GM23248 (cell line): ENCODE results near the gene DKK1. TPM values are rescaled to one million over a fixed set of nuclear protein-coding genes. Genes with fewer than 3 reads are reported as not detected.

Experiments
- DNase-seq: peaks from one replicate; pipeline ENCODE4 v3.0.0-alpha.2; 2015
- H2AFZ ChIP-seq: fragments of 200-600 bp; sonication (generic); 2 replicates; pipeline ENCODE4 v1.6.1; 2016; ENCODE audit warnings: antibody characterized with exemption
- H3F3A ChIP-seq: fragments of 200-600 bp; sonication (generic); 2 replicates; pipeline ENCODE4 v1.6.1; 2016; ENCODE audit warnings: mild to moderate bottlenecking, antibody characterized with exemption, mixed run types; ENCODE audit not compliant: insufficient read depth
- H3K27ac ChIP-seq: fragments of 200-600 bp; sonication (generic); 2 replicates; pipeline ENCODE4 v1.5.1; 2016; ENCODE audit warnings: mild to moderate bottlenecking
- H3K27me3 ChIP-seq: fragments of 200-600 bp; sonication (generic); replicated peaks from 2 replicates; pipeline ENCODE4 v1.6.1; 2016; ENCODE audit warnings: mild to moderate bottlenecking; ENCODE audit not compliant: insufficient read depth
- H3K36me3 ChIP-seq: fragments of 200-600 bp; sonication (generic); 2 replicates; pipeline ENCODE4 v1.6.1; 2016; ENCODE audit warnings: low read depth, mild to moderate bottlenecking
- H3K4me1 ChIP-seq: fragments of 200-600 bp; sonication (generic); 2 replicates; pipeline ENCODE4 v1.6.1; 2016; ENCODE audit warnings: mild to moderate bottlenecking; ENCODE audit not compliant: insufficient read depth
- H3K4me2 ChIP-seq: fragments of 200-600 bp; sonication (generic); one replicate; pipeline ENCODE4 v1.6.1; 2016; ENCODE audit warnings: mild to moderate bottlenecking; ENCODE audit not compliant: unreplicated experiment
- H3K4me3 ChIP-seq: fragments of 200-600 bp; sonication (generic); 2 replicates; pipeline ENCODE4 v1.5.1; 2016; ENCODE audit warnings: mild to moderate bottlenecking
- H3K79me2 ChIP-seq: fragments of 200-600 bp; sonication (generic); 2 replicates; pipeline ENCODE4 v1.6.1; 2016; ENCODE audit warnings: mild to moderate bottlenecking; ENCODE audit not compliant: insufficient read depth
- H3K9ac ChIP-seq: fragments of 200-600 bp; sonication (generic); 2 replicates; pipeline ENCODE4 v1.6.1; 2016; ENCODE audit warnings: mild to moderate bottlenecking
- H3K9me2 ChIP-seq: fragments of 200-600 bp; sonication (generic); 2 replicates; pipeline ENCODE4 v1.6.1; 2016; ENCODE audit warnings: mixed run types, mild to moderate bottlenecking, moderate library complexity; ENCODE audit not compliant: insufficient read depth
- H3K9me3 ChIP-seq: fragments of 200-600 bp; sonication (generic); one replicate; pipeline ENCODE4 v1.6.1; 2017; ENCODE audit warnings: low read depth
- H4K20me1 ChIP-seq: fragments of 200-600 bp; sonication (generic); 2 replicates; pipeline ENCODE4 v1.6.0; 2016; ENCODE audit not compliant: insufficient read depth
- EZH2 ChIP-seq: fragments of 200-600 bp; sonication (generic); IDR thresholded peaks from 2 replicates; pipeline ENCODE4 v1.6.1; 2018; ENCODE audit warnings: antibody characterized with exemption, mild to moderate bottlenecking; ENCODE audit not compliant: insufficient read depth, poor library complexity, severe bottlenecking
- EZH2phosphoT487 ChIP-seq: fragments of 200-600 bp; sonication (generic); IDR thresholded peaks from 2 replicates; pipeline ENCODE4 v1.6.1; 2018; ENCODE audit warnings: antibody characterized with exemption, moderate library complexity, mild to moderate bottlenecking, low read depth; ENCODE audit not compliant: insufficient read depth
- WGBS, 2 experiments: methylation state at CpG; one replicate each; pipeline ENCODE4 v1.1.6; 2015 to 2017; ENCODE audit warnings: low lambda C conversion rate in 2 of 2, low coverage in 1 of 2; ENCODE audit errors: missing lambda C conversion rate in 2 of 2; 5-methylcytosine and 5-hydroxymethylcytosine counted together
- in situ Hi-C: fragments of 300-500 bp; cut with MboI; formaldehyde crosslinking; loops from 2 replicates; pipeline ENCODE4 v1.15.0; 2020
- polyA plus RNA-seq: library from polyadenylated mRNA; unstranded; fragments of >200 nt; fragmentation: Nextera tagmentation; extraction: Ambion mirVana; gene quantifications from 2 replicates; pipeline ENCODE4 v1.2.1, GENCODE V29; 2016
- total RNA-seq: library from RNA; depleted of rRNA; stranded (reverse); fragments of >200 nt; shearing (Covaris generic); gene quantifications from 2 replicates; pipeline ENCODE4 v1.2.3, GENCODE V29; 2014

The DKK1 gene
- total and polyA plus RNA-seq, 2 experiments from 2014 or later: 558 to 748 TPM

GRCh38 chr10:52314822-52315552 is 906 bp downstream of the DKK1 start:
- Histone ChIP-seq H2AFZ (peak overlapping the region; percentile 46), H3K9me3 (no peaks in the 10 kb centered on the region), H4K20me1 (no peaks in the 10 kb centered on the region), H3K27ac (peak overlapping the region; percentile 79), H3K79me2 (peaks cover 27% of the 10 kb centered on the region), H3K4me2 (peak overlapping the region; percentile 92), H3K4me3 (peak overlapping the region; percentile 92), H3K9me2 (no peaks in the 10 kb centered on the region), H3K36me3 (peaks cover 24% of the 10 kb centered on the region), H3K9ac (peak overlapping the region; percentile 79), H3K4me1 (peaks cover 37% of the 10 kb centered on the region), H3F3A (peaks cover 60% of the 10 kb centered on the region), H3K27me3 (no peaks in the 10 kb centered on the region)
- in situ Hi-C loops: loop anchor here (5.0 kb wide), 2 partner anchors 172 to 412 kb away; no protein-coding TSS in a partner anchor
- peak; percentile 81 for DNase-seq
- TF ChIP-seq EZH2 (no peak), EZH2phosphoT487 (no peak)
- WGBS, 2 experiments: 1 to 2% methylated on average over 34 to 36 of the region's 36 CpGs

GRCh38 chr10:52316001-52316400 is 1.9 kb downstream of the DKK1 start:
- no peaks in the 10 kb centered on the region for H4K20me1 ChIP-seq
- peak overlapping the region; percentile 79 for H3K9ac ChIP-seq
- no peak overlapping the region for H2AFZ ChIP-seq
- no peaks in the 10 kb centered on the region for H3K9me2 ChIP-seq
- DNase-seq: peak; percentile 58
- H3K27me3 ChIP-seq: no peaks in the 10 kb centered on the region
- peaks cover 24% of the 10 kb centered on the region for H3K36me3 ChIP-seq
- TF ChIP-seq EZH2 (no peak), EZH2phosphoT487 (no peak)
- H3K9me3 ChIP-seq: no peaks in the 10 kb centered on the region
- in situ Hi-C loops: no loop called here
- peaks cover 27% of the 10 kb centered on the region for H3K79me2 ChIP-seq
- H3F3A ChIP-seq: peaks cover 70% of the 10 kb centered on the region
- 10 to 16% methylated on average over 1 of the region's 1 CpG for WGBS, 2 experiments
- peaks cover 47% of the 10 kb centered on the region for H3K4me1 ChIP-seq
- peak overlapping the region; percentile 92 for H3K4me2 ChIP-seq
- peak overlapping the region; percentile 92 for H3K4me3 ChIP-seq
- H3K27ac ChIP-seq: peak overlapping the region; percentile 79

- Histone ChIP-seq H3K4me3 (peak overlapping the region; percentile 92), H3K9me2 (no peaks in the 10 kb centered on the region), H3F3A (peaks cover 75% of the 10 kb centered on the region), H3K79me2 (peaks cover 27% of the 10 kb centered on the region), H4K20me1 (no peaks in the 10 kb centered on the region), H3K9me3 (no peaks in the 10 kb centered on the region), H3K27ac (peak overlapping the region; percentile 79), H3K9ac (peak overlapping the region; percentile 79), H2AFZ (no peak overlapping the region), H3K27me3 (no peaks in the 10 kb centered on the region), H3K4me2 (peak overlapping the region; percentile 92), H3K36me3 (peaks cover 24% of the 10 kb centered on the region), H3K4me1 (peaks cover 47% of the 10 kb centered on the region)
- WGBS, 2 experiments: 72 to 81% methylated on average over 4 of the region's 4 CpGs
- no peak for DNase-seq
- in situ Hi-C loops: no loop called here
- TF ChIP-seq EZH2 (no peak), EZH2phosphoT487 (no peak)
Measured at GRCh38 chr10:52316500-52316899, 2.4 kb downstream of the DKK1 start.

- Histone ChIP-seq H3F3A (peaks cover 81% of the 10 kb centered on the region), H4K20me1 (no peaks in the 10 kb centered on the region), H2AFZ (peak overlapping the region; percentile 24), H3K9ac (peak overlapping the region; percentile 79), H3K27ac (peak overlapping the region; percentile 79), H3K4me3 (peak overlapping the region; percentile 92), H3K79me2 (peaks cover 27% of the 10 kb centered on the region), H3K36me3 (peaks cover 24% of the 10 kb centered on the region), H3K27me3 (no peaks in the 10 kb centered on the region), H3K9me2 (no peaks in the 10 kb centered on the region), H3K4me1 (peaks cover 60% of the 10 kb centered on the region), H3K9me3 (no peaks in the 10 kb centered on the region), H3K4me2 (peak overlapping the region; percentile 92)
- TF ChIP-seq EZH2 (no peak), EZH2phosphoT487 (no peak)
- in situ Hi-C loops: no loop called here
- DNase-seq: peak; percentile 48
- WGBS, 2 experiments: 34 to 36% methylated on average over 5 of the region's 5 CpGs
Measured at GRCh38 chr10:52318136-52318701, 4.1 kb downstream of the DKK1 start.
